GM12873 (cell line): ENCODE measurements around the gene ZSCAN31.

Source experiments
- TF ChIP-seq, protein P1 (sequence below): IDR thresholded peaks from 2 replicates; pipeline ENCODE4 v1.5.1; 2012; ENCODE audit warnings: low read depth, mild to moderate bottlenecking, moderate library complexity, low read length, control low read depth; ENCODE audit not compliant: insufficient read depth; ENCODE audit errors: missing control alignments

ZSCAN31 gene

DNA sequence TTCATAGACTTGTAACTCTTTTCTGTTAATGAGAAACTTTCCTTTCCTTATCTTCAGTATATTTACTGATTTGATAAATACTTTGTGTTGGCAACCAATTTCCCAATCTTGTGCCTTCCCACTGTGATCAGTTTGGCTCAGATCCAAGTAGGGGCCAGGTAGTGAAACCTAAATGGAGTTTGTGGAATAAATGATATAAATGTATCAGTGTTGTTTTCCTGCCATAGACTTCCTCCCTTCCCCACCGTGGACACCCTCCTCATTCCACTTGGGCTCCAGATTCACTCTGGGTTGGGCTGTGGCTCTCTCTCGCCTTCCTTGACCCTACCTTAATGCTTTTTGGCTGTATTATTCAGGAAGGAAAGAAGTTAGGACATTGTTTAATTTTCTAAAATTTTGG, 15.1 kb upstream of the ZSCAN31 start:
- TF ChIP-seq, protein P1, sequence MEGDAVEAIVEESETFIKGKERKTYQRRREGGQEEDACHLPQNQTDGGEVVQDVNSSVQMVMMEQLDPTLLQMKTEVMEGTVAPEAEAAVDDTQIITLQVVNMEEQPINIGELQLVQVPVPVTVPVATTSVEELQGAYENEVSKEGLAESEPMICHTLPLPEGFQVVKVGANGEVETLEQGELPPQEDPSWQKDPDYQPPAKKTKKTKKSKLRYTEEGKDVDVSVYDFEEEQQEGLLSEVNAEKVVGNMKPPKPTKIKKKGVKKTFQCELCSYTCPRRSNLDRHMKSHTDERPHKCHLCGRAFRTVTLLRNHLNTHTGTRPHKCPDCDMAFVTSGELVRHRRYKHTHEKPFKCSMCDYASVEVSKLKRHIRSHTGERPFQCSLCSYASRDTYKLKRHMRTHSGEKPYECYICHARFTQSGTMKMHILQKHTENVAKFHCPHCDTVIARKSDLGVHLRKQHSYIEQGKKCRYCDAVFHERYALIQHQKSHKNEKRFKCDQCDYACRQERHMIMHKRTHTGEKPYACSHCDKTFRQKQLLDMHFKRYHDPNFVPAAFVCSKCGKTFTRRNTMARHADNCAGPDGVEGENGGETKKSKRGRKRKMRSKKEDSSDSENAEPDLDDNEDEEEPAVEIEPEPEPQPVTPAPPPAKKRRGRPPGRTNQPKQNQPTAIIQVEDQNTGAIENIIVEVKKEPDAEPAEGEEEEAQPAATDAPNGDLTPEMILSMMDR, result no peak

DNA sequence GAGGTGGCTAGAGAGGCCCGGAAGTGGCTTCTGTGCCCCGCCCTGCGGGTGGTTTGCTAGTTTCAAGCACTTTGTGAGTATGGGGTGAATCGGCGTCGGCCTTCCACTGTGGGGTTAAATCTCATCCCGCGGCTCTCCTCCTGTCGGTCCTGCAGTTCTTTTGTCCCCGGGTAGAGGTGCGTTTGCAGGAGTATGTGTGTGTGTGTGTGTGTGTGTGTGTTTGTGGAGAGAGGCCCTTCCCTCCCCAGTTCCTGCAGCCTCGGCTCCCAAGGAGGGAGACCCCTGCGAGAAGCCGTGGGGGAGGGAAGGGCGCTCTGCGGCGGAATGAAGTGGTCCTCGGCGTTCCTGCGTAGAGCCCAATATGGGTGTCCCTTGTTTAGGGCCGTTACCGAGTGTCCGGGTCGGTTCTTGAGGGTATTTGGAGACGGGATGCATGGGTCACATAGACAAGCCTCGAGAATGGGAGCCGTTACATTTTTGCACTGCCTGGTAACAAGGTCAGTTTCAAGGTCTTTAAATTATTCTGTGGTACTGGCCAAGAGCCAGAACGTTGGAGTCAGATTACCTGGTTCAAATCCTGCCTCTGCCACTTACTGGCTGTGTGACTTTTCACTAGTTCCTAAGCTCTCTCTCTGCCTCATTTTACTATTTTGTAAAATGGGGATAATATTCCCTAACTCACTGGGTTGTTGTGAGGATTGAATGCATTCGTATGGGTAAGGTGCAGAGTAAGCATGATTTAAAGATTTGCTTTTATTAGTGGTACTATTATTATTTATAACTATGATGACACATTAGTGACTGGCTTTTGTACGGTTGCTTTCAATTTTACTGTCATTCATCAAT, 14.2 kb upstream of the ZSCAN31 start, which contains the start of gene ZKSCAN3:
ZKSCAN3 (plus strand) TSS at position 56 of the 846 bp plus-strand sequence. CDS start 9,640 bp downstream, outside the sequence.
- TF ChIP-seq, protein P1, result peak; percentile 2

DNA sequence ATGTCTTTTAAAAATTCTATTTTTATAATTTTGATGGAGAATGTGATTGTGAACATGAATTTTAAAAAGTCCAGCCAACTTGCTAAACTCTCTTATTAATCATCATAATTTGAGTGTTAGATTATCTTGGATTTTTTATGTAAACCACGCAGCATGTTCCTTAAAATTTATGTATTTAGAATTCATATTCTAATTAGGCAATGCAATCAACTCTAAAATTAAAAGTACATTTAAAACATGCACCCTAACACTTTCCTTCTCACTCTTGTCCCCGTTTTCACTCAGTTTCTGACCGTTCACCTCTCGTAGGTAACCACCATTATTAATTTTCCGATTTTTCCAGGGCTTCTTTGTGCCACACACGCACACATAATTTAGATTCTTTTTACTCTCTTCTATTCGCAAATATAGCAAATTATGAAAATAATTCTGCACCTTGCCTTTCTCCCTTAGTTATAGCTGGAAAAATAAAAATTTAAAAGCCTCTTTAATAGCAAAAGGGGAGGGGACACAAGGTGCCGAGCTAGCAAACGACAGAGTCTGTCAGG, 13.5 kb upstream of the ZSCAN31 start:
- TF ChIP-seq, protein P1, result no peak

DNA sequence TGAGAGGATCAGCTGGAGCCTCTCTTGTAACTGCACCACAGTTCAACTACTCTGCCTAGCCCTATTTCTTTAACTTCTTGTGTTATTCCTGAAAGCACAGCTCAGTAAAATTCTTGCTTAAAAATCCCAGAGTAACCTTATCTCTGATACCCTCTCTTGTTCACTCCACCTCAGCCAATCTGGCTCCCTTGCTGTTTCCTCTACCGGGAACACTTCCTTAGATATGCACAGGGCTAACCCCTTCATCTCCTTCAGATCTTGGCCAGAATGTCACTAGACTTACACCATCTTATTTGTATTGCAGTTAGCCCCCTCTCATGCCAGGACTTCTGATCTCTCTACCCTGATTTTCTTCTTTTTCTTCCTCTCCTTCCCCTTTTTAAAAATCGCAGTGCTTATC, 11.2 kb upstream of the ZSCAN31 start:
- TF ChIP-seq, protein P1, result no peak

DNA sequence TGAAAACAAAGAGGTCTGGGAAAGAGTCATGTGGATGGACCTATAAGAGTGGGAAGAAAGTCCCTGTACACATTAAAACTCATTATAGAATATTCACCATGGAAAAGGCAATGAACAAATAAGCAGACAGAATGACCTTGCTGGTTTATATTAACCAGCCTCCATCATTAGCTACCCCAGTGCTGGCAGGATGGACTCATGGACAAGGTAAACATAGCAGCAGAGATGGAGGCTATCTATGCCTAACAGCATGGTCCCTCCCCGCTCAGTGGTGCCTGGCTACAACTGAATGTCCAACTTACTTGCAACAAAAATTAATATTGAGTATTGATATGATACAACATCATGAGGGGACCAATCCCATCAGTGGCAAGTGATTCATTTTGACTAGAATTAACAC, 9.3 kb upstream of the ZSCAN31 start:
- TF ChIP-seq, protein P1, result no peak

DNA sequence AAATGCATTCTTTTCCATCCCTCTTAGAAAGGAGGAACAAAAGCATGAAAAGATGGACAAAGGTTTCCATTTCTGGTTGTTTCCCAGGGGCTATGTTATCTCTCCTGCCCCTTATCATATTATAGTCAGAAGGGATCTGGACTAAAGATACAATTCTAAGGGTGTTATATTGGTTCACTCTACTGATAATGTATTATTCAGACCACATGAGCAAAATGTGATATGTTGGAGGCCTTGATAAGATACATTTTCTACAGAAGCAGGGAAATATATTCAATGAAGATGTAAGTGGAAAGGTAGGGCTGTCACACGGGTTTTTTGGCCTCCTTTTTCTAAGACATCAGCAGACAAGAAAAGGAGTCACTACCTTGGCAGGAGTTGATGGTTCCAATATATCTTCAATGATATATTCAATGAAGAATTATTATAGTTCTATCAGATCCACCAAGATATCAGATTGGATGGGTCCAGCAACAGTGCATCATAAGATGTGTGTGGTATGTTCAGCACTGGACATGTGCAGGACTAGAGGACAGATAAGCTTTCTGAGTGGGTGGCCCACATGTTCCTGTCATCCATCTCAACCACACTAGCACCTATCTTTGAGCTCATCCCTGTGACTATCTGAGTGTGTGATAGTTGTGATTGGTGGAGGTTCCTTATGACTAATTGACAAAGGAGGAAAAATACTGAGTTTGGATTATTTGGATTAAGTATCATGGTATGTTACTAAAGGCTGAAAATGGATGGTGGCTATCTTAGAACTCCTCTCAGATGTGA, 8.1 kb upstream of the ZSCAN31 start:
- TF ChIP-seq, protein P1, result no peak
